ENCODE measurements around the gene GLI2.

GRCh38 chr2:120734930-120735651, 577 bp upstream of the GLI2 start:
- no peak for TF ChIP-seq CTCF (IDR thresholded peaks at IDR 0.05)
- TF ChIP-seq POLR2A (IDR thresholded peaks at IDR 0.05), result no peak
- no peak for TF ChIP-seq EP300 (IDR thresholded peaks at IDR 0.05)
- TF ChIP-seq POLR2AphosphoS5 (IDR thresholded peaks at IDR 0.05), result no peak
